HepG2 (cell line): ENCODE measurements around the gene WWP2. TPM values are rescaled to one million over a fixed set of nuclear protein-coding genes. Genes with fewer than 3 reads are reported as not detected.

Source experiments
- ARID4A ChIP-seq: sonication (generic); formaldehyde crosslinking; IDR thresholded peaks from 2 replicates; pipeline ENCODE4 v1.5.0; 2020; ENCODE audit warnings: mild to moderate bottlenecking, missing genetic modification reagents, borderline replicate concordance
- DZIP1 ChIP-seq: sonication (generic); formaldehyde crosslinking; IDR thresholded peaks from 2 replicates; pipeline ENCODE4 v1.5.0; 2020; ENCODE audit warnings: mild to moderate bottlenecking, missing genetic modification reagents
- GRHL1 ChIP-seq: sonication (generic); formaldehyde crosslinking; conservative IDR thresholded peaks from 2 replicates; pipeline ENCODE4 v1.8.0; 2022; ENCODE audit warnings: missing genetic modification reagents
- MAFK ChIP-seq, 2 experiments: IDR thresholded peaks in 1 of 2; conservative IDR thresholded peaks in 1 of 2; 2 replicates each; pipeline ENCODE4 v1.6.1; 2011; ENCODE audit warnings: improper control_type of control experiment in 2 of 2, low read length in 2 of 2
- MED8 ChIP-seq: sonication (generic); formaldehyde crosslinking; IDR thresholded peaks from 2 replicates; pipeline ENCODE4 v1.8.1; 2023; ENCODE audit warnings: mild to moderate bottlenecking, missing genetic modification reagents; ENCODE audit not compliant: insufficient replicate concordance
- NFATC3 ChIP-seq: sonication (generic); formaldehyde crosslinking; IDR thresholded peaks from 2 replicates; pipeline ENCODE4 v1.5.1; 2020; ENCODE audit warnings: mild to moderate bottlenecking, missing genetic modification reagents
- PAX8 ChIP-seq: sonication (generic); formaldehyde crosslinking; IDR thresholded peaks from 2 replicates; pipeline ENCODE4 v1.8.0; 2022; ENCODE audit warnings: mild to moderate bottlenecking, missing genetic modification reagents, borderline replicate concordance
- REST ChIP-seq, 2 experiments: IDR thresholded peaks; 2 replicates each; pipeline ENCODE4 v1.6.1; 2011 to 2012; ENCODE audit warnings: low read length in 2 of 2, borderline replicate concordance in 1 of 2, low read depth in 1 of 2, mild to moderate bottlenecking in 1 of 2, moderate library complexity in 1 of 2
- SNAPC5 ChIP-seq: sonication (generic); formaldehyde crosslinking; IDR thresholded peaks from 2 replicates; pipeline ENCODE4 v1.8.1; 2023; ENCODE audit warnings: mild to moderate bottlenecking, missing genetic modification reagents, borderline replicate concordance
- SYNCRIP ChIP-seq: fragments of 200-400 bp; formaldehyde crosslinking; IDR thresholded peaks from 2 replicates; pipeline ENCODE4 v1.6.1; 2018; ENCODE audit warnings: mild to moderate bottlenecking, low read depth, low read length; ENCODE audit not compliant: insufficient read depth
- ZBTB49 ChIP-seq: sonication (generic); formaldehyde crosslinking; IDR thresholded peaks from 2 replicates; pipeline ENCODE4 v1.4.0; 2020; ENCODE audit warnings: missing genetic modification reagents, borderline replicate concordance
- polyA plus RNA-seq, 8 experiments: library from polyadenylated mRNA; depleted of rRNA in 3 of 8; stranded (reverse) in 7 of 8; unstranded in 1 of 8; fragments of >200 nt; fragmentation: Illumina TruSeq in 4 of 8; extraction: Trizol in 4 of 8; gene quantifications; 2 replicates each; pipeline versions ENCODE4 v1.2.1 to v1.2.3, GENCODE V29; 2011 to 2016; ENCODE audit warnings: low read depth in 4 of 8, missing spikeins in 1 of 8, mixed read lengths in 1 of 8; ENCODE audit not compliant: insufficient read depth in 1 of 8
- total RNA-seq, 5 experiments: library from RNA; depleted of rRNA; stranded (reverse); fragments of >200 nt; fragmentation: Illumina TruSeq; extraction: Trizol; gene quantifications; 2 replicates each; pipeline ENCODE4 v1.2.3, GENCODE V29; 2016; ENCODE audit warnings: low read depth in 1 of 5

WWP2 gene
- total and polyA plus RNA-seq, 2 of the 13 experiments (the other 11 are each of a cell fraction or from before 2014, with no cell fraction given) = 11.4 to 28.2 TPM

GRCh38 chr16:69927056-69927757 lies 165.1 kb downstream of the WWP2 start (continued):
- TF ChIP-seq DZIP1 (CRISPR knock-in tag) (no peak), SYNCRIP (no peak), PAX8 (CRISPR knock-in tag) (no peak), NFATC3 (no peak), GRHL1 (CRISPR knock-in tag) (no peak), REST (IDR thresholded peaks at IDR 0.05; ENCODE audit: borderline replicate concordance in 1 of 2, low read depth in 1 of 2, low read length in 2 of 2) (peak; percentile 5 to 56; a peak in 2 of 4 replicates), MED8 (CRISPR knock-in tag) (no peak), SNAPC5 (CRISPR knock-in tag) (no peak), MAFK (conservative IDR thresholded peaks at IDR 0.05 in 1 of 2, IDR thresholded peaks at IDR 0.05 in 1 of 2; ENCODE audit: low read length in 2 of 2) (no peak), ARID4A (CRISPR knock-in tag) (no peak), ZBTB49 (CRISPR knock-in tag) (no peak)
